A673 (cell line): ENCODE data around the gene TMEM200C. TPM values are rescaled to one million over a fixed set of nuclear protein-coding genes. Genes with fewer than 3 reads are reported as not detected.

Experiments used
- BruUV-seq: library from RNA; stranded (reverse); fragments of 400-500 nt; replicated peaks from 2 replicates; lab custom pipeline; 2021; lab: Mats Ljungman, UMichigan
- CTCF ChIA-PET: fragments of 300-600 bp; sonication (Branson Sonifier 250); formaldehyde crosslinking; loops from one replicate; lab custom pipeline; 2022; ENCODE audit warnings: antibody characterized with exemption; lab: Charles Lee
- POLR2A ChIA-PET: fragments of 300-600 bp; sonication (Branson Sonifier 250); formaldehyde crosslinking; loops from one replicate; lab custom pipeline; 2022; ENCODE audit warnings: antibody characterized with exemption; ENCODE audit not compliant: low non-redundant PET; lab: Charles Lee
- DNase-seq: peaks from one replicate; pipeline ENCODE4 v3.0.0-alpha.2; 2015; ENCODE audit warnings: low spot score
- H3K27ac ChIP-seq: fragments of 200-600 bp; sonication (generic); 2 replicates; pipeline ENCODE4 v1.5.1; 2016; ENCODE audit warnings: mixed run types, low read depth, mild to moderate bottlenecking, mixed read lengths, antibody characterized with exemption, low read length; ENCODE audit not compliant: poor library complexity, severe bottlenecking
- H3K27me3 ChIP-seq: fragments of 200-600 bp; sonication (generic); replicated peaks from 2 replicates; pipeline ENCODE4 v1.6.1; 2017; ENCODE audit warnings: mixed run types, low read depth, mild to moderate bottlenecking, mixed read lengths, antibody characterized with exemption, low read length; ENCODE audit not compliant: insufficient read depth, poor library complexity
- H3K36me3 ChIP-seq: fragments of 200-600 bp; sonication (generic); 2 replicates; pipeline ENCODE4 v1.6.1; 2016; ENCODE audit warnings: mixed run types, mild to moderate bottlenecking, mixed read lengths, antibody characterized with exemption, low read length; ENCODE audit not compliant: insufficient read depth, poor library complexity, severe bottlenecking
- H3K4me1 ChIP-seq: fragments of 200-600 bp; sonication (generic); 2 replicates; pipeline ENCODE4 v1.6.1; 2017; ENCODE audit warnings: mixed run types, mild to moderate bottlenecking, mixed read lengths, antibody characterized with exemption, low read length; ENCODE audit not compliant: insufficient read depth, poor library complexity, severe bottlenecking
- H3K4me3 ChIP-seq: fragments of 200-600 bp; sonication (generic); 2 replicates; pipeline ENCODE4 v1.5.1; 2016; ENCODE audit warnings: low read depth, mixed run types, mild to moderate bottlenecking, mixed read lengths, low read length; ENCODE audit not compliant: poor library complexity, severe bottlenecking
- H3K9me3 ChIP-seq: fragments of 200-600 bp; sonication (generic); 2 replicates; pipeline ENCODE4 v1.6.1; 2016; ENCODE audit warnings: mixed run types, low read depth, mild to moderate bottlenecking, mixed read lengths, antibody characterized with exemption, low read length; ENCODE audit not compliant: poor library complexity, severe bottlenecking
- CTCF ChIP-seq: fragments of 300-800, 200-600 bp; sonication (generic); conservative IDR thresholded peaks from 2 replicates; pipeline ENCODE4 v1.5.1; 2017; ENCODE audit warnings: low read depth, mild to moderate bottlenecking, antibody characterized with exemption, low read length, moderate library complexity, mixed read lengths
- EZH2 ChIP-seq: fragments of 200-600 bp; sonication (generic); IDR thresholded peaks from 2 replicates; pipeline ENCODE4 v1.6.1; 2017; ENCODE audit warnings: borderline replicate concordance, low read depth, mild to moderate bottlenecking, mixed read lengths, antibody characterized with exemption, low read length; ENCODE audit not compliant: poor library complexity, severe bottlenecking
- intact Hi-C: fragments of 100-400 bp; cut with micrococcal nuclease; formaldehyde crosslinking; loops from one replicate; pipeline ENCODE4 v1.10.0; 2022; ENCODE audit not compliant: unreplicated experiment
- total RNA-seq: library from RNA; stranded (reverse); gene quantifications from 2 replicates; pipeline ENCODE4 v1.2.3, GENCODE V29; 2021

The TMEM200C gene
- total RNA-seq, 1 experiment from 2014 or later, result not detected

DNA sequence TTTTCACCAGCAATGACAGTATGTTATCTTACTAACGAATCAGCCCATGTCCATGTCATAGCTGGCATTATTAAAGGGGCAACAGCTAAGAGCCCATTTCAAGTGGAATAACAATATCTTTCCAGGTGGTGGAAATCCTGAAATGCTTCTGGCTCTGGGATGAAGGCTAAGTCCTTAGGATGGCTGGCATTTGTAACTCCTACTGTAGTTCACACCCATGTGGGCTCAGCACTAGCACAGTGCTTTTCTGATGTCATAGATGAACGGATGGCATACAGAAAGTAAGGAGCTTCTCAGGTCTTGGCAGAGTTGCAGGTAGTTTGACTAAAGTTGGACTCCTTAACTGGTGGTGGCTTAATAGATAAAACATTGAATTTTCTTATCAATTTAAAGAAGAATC is 10.0 kb downstream of the TMEM200C start:
- Histone ChIP-seq H3K36me3 (no peaks in the 10 kb centered on the region), H3K27ac (no peak overlapping the region), H3K4me3 (no peak overlapping the region), H3K4me1 (no peaks in the 10 kb centered on the region), H3K27me3 (peaks cover 13% of the 10 kb centered on the region), H3K9me3 (no peaks in the 10 kb centered on the region)
- intact Hi-C loops, result no loop called here
- no peak for TF ChIP-seq EZH2
- TF ChIP-seq CTCF, result no peak
- no TSS peak for BruUV-seq
- DNase-seq, result no peak
- ChIA-PET POLR2A (no interaction called here), CTCF (no interaction called here)

- Histone ChIP-seq H3K36me3 (no peaks in the 10 kb centered on the region), H3K27ac (no peak overlapping the region), H3K9me3 (no peaks in the 10 kb centered on the region), H3K4me3 (no peak overlapping the region), H3K27me3 (peaks cover 6% of the 10 kb centered on the region), H3K4me1 (no peaks in the 10 kb centered on the region)
- ChIA-PET POLR2A (no interaction called here), CTCF (no interaction called here)
- TF ChIP-seq CTCF (no peak), EZH2 (no peak)
- intact Hi-C loops, result no loop called here
- no peak for DNase-seq
- BruUV-seq, result no TSS peak
Measured at GRCh38 chr18:5884375-5884774, 10.9 kb downstream of the TMEM200C start.

DNA sequence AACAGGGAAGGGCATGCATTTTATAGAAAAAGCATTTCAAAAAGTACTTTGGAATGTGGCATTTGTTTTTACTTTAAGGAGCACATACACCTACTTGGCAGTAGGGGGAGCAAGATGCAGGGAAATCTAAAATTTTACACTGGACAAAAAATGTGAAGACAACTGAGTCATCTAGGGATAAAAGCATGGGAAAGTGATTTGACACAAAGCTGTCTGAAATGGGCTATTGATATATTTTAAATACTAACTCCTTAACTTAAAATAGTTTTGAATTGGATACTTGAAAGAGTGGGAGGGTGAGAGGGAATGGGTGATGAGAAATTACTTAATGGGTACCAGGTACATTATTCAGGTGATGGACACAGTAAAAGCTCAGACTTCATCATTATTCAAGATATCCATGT is 15.8 kb downstream of the TMEM200C start:
- Histone ChIP-seq H3K4me3 (no peak overlapping the region), H3K27me3 (no peaks in the 10 kb centered on the region), H3K4me1 (no peaks in the 10 kb centered on the region), H3K36me3 (no peaks in the 10 kb centered on the region), H3K27ac (no peak overlapping the region), H3K9me3 (no peaks in the 10 kb centered on the region)
- peak; percentile 24 for DNase-seq
- peak; percentile 72 for TF ChIP-seq CTCF
- no peak for TF ChIP-seq EZH2
- ChIA-PET CTCF (no interaction called here), POLR2A (no interaction called here)
- BruUV-seq, result no TSS peak
- intact Hi-C loops, result loop anchor here (2.0 kb wide), 1 partner anchor 1007 kb away; no protein-coding TSS in a partner anchor
